Central memory CD8-positive, alpha-beta T cell (primary cell): ENCODE measurements around the gene NADK2.

ENCODE experiments used
- ATAC-seq: fragments of 150-1000 bp; cut with Tn5 transposase; replicated peaks from 2 replicates; pipeline ENCODE4 v1.10.0; 2022; ENCODE audit warnings: mild to moderate bottlenecking, moderate FRiP score, moderate number of reproducible peaks; ENCODE audit not compliant: poor library complexity, severe bottlenecking; ENCODE audit errors: extremely low read depth
- DNase-seq, 2 donors: peaks; one replicate each; pipeline ENCODE4 v3.0.0; 2021; ENCODE audit warnings: low spot score in 2 of 2
- H3K27ac Mint-ChIP-seq: one replicate; pipeline ENCODE4 v1.8.0; 2022; ENCODE audit warnings: low read depth, mild to moderate bottlenecking, moderate library complexity, mixed read lengths
- H3K27me3 Mint-ChIP-seq: one replicate; pipeline ENCODE4 v1.8.0; 2022; ENCODE audit warnings: mixed read lengths
- H3K36me3 Mint-ChIP-seq: one replicate; pipeline ENCODE4 v1.8.0; 2022; ENCODE audit warnings: mild to moderate bottlenecking, moderate library complexity, mixed read lengths; ENCODE audit not compliant: insufficient read depth
- H3K4me1 Mint-ChIP-seq: one replicate; pipeline ENCODE4 v1.8.0; 2022; ENCODE audit warnings: mixed read lengths
- H3K4me3 Mint-ChIP-seq: one replicate; pipeline ENCODE4 v1.8.0; 2022; ENCODE audit warnings: mild to moderate bottlenecking, moderate library complexity, mixed read lengths
- H3K9me3 Mint-ChIP-seq: one replicate; pipeline ENCODE4 v1.8.0; 2022; ENCODE audit warnings: mixed read lengths

Gene NADK2

DNA sequence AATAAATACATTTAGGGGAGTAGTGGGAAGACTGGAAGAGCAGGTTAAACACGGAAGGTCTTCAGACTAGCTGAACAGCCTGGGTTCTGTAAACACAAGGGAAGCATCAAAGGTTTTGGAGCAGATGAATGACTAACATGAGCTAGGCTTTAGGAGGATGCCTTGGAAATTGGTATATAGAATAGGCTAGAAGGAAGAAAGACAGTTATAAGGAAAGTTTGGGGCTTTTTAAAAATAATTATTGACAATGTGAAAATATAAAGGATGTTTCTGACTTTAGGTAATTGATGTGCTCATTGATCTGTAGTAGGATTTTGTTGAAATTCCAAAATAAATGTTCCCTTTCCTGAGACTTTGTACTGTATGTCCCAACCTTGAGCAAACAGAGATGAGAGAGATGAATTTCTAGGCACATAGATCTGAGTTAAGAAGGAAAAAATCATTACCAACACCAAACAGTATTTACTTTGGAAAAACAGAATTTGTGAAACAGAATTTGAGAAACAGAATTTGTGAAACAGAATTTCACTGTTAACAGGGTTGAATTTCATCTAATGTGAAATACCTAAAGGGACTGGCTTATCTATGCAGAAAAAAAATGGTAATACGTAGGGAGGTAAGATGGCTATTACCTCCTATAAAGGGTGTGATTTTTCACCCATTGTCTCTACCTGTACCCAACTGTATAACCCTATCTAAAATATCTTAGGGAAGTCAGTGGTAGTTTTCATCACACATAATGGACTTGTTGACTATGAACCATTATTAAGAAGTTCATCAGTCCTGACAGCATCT, 61.0 kb downstream of the NADK2 start:
- DNase-seq (no peak), ATAC-seq (no peak)
- Mint-ChIP-seq H3K36me3 (peaks cover 25% of the 10 kb centered on the region), H3K4me3 (no peak overlapping the region), H3K4me1 (no peaks in the 10 kb centered on the region), H3K9me3 (no peaks in the 10 kb centered on the region), H3K27ac (peak overlapping the region; percentile 1), H3K27me3 (no peaks in the 10 kb centered on the region)

GRCh38 chr5:36179950-36180349, 61.8 kb downstream of the NADK2 start:
- peaks cover 23% of the 10 kb centered on the region for H3K36me3 Mint-ChIP-seq
- peak overlapping the region; percentile 1 for H3K27ac Mint-ChIP-seq
- no peaks in the 10 kb centered on the region for H3K4me1 Mint-ChIP-seq
- no peak for ATAC-seq
- H3K4me3 Mint-ChIP-seq, result no peak overlapping the region
- no peaks in the 10 kb centered on the region for H3K27me3 Mint-ChIP-seq
- no peak for DNase-seq
- H3K9me3 Mint-ChIP-seq, result no peaks in the 10 kb centered on the region

GRCh38 chr5:36178524-36178890, 63.2 kb downstream of the NADK2 start:
- Mint-ChIP-seq H3K27me3 (no peaks in the 10 kb centered on the region), H3K27ac (no peak overlapping the region), H3K4me3 (no peak overlapping the region), H3K4me1 (no peaks in the 10 kb centered on the region), H3K9me3 (no peaks in the 10 kb centered on the region), H3K36me3 (peaks cover 31% of the 10 kb centered on the region)
- DNase-seq (no peak), ATAC-seq (no peak)

- no peaks in the 10 kb centered on the region for H3K27me3 Mint-ChIP-seq
- H3K4me3 Mint-ChIP-seq, result no peak overlapping the region
- peaks cover 34% of the 10 kb centered on the region for H3K36me3 Mint-ChIP-seq
- ATAC-seq, result no peak
- no peak for DNase-seq
- no peaks in the 10 kb centered on the region for H3K9me3 Mint-ChIP-seq
- H3K4me1 Mint-ChIP-seq, result no peaks in the 10 kb centered on the region
- H3K27ac Mint-ChIP-seq, result no peak overlapping the region
These were observed 63.8 kb downstream of the NADK2 start for GRCh38 chr5:36177715-36178523.

DNA sequence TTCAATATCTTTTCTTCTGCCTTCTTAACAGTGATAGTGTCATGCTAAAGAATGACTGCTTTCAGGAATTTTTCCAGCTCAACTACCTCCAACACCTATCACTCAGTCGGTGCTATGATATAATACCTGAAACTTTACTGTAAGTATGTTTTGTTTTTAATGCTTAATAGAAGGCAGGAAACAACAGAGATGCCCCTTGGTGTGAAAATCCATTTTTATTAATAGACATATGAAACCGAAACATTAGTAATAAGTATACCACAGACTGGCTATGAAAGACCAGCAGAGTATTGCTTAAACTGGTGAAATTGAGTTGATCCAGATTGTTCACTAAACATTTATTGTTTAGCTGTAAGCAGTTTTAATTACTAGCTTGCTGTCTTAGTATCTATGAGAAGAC, 64.6 kb downstream of the NADK2 start:
- Mint-ChIP-seq H3K4me1 (no peaks in the 10 kb centered on the region), H3K36me3 (peaks cover 35% of the 10 kb centered on the region), H3K4me3 (no peak overlapping the region), H3K9me3 (no peaks in the 10 kb centered on the region), H3K27me3 (no peaks in the 10 kb centered on the region), H3K27ac (peak overlapping the region; percentile 12)
- no peak for ATAC-seq
- no peak for DNase-seq

DNA sequence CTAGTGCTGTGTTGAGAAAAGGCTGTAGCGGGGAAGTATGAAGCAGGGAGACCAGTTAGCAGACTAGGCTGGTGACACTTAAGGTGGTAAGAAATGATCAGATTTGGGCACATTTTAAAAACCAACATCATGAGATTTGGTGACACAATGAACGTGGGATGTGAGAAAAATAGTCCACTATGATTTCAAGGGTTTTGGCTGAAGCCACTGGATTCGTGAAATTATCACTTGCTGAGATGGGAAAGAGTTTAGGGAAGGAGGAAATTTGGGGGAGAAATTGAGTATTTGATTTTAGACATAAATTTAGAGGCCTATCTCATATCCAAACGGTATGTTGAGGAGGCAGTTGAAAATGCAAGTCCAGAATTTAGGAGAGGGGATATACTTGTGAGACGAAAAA, 66.7 kb downstream of the NADK2 start:
- Mint-ChIP-seq H3K4me3 (no peak overlapping the region), H3K4me1 (no peaks in the 10 kb centered on the region), H3K9me3 (no peaks in the 10 kb centered on the region), H3K36me3 (peaks cover 34% of the 10 kb centered on the region), H3K27me3 (no peaks in the 10 kb centered on the region), H3K27ac (no peak overlapping the region)
- DNase-seq (no peak), ATAC-seq (no peak)

DNA sequence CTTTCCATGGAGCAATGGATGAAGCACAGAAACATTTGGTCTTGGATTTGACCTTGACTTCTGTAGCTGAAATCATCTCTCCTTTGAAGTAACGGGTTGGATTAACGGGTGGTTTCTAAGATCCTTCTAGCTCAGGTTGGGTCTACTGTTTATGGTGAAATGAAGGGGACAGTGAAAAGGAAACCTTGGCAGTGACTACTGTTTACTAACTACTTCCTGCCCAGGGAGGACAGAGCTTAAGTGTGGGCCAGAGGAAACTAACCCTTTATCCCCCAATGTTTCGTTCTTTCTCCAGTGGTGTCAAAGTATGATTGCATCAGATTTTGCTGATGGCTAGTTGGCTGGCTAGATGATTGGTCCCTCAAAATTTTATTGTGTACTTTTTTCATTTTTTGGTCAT, 67.6 kb downstream of the NADK2 start:
- Mint-ChIP-seq H3K36me3 (peaks cover 29% of the 10 kb centered on the region), H3K27ac (no peak overlapping the region), H3K4me3 (no peak overlapping the region), H3K9me3 (no peaks in the 10 kb centered on the region), H3K4me1 (peaks cover under 1% of the 10 kb centered on the region), H3K27me3 (no peaks in the 10 kb centered on the region)
- ATAC-seq (no peak), DNase-seq (no peak)

GRCh38 chr5:36173426-36173825, 68.3 kb downstream of the NADK2 start:
- Mint-ChIP-seq H3K36me3 (peaks cover 32% of the 10 kb centered on the region), H3K4me1 (peaks cover 5% of the 10 kb centered on the region), H3K4me3 (no peak overlapping the region), H3K27me3 (no peaks in the 10 kb centered on the region), H3K27ac (no peak overlapping the region), H3K9me3 (no peaks in the 10 kb centered on the region)
- ATAC-seq (no peak), DNase-seq (no peak)

GRCh38 chr5:36172599-36172998, 69.1 kb downstream of the NADK2 start:
- Mint-ChIP-seq H3K4me1 (peaks cover 13% of the 10 kb centered on the region), H3K36me3 (peaks cover 40% of the 10 kb centered on the region), H3K27me3 (no peaks in the 10 kb centered on the region), H3K4me3 (no peak overlapping the region), H3K9me3 (no peaks in the 10 kb centered on the region), H3K27ac (no peak overlapping the region)
- DNase-seq, result no peak
- no peak for ATAC-seq

DNA sequence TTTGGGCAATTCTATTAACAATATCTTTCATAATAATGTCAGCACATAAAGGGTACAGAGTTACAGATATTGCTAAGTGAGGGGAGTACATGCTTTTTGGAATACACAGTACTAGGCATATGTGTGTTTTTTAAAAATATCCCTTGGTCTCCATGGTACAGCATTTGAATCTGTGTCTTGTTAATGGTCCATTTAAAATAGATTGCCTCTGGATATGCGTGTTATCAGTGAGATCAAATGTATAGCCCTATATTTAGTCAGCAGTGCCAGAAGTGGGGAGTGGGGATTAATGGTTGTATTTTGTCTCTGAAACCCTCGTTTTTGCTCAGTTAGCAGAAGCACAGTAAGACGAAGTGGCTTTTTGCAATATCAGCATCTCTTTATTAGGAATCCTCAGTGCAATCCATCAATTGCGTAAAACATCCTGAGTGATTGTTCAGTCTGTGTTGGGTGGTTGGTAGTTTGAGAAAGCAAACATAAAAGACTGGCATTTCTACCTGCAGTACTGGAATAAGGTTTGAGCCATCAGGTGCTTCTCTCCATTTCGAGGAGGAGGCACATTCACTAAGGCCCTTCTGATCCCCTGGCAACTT, 70.8 kb downstream of the NADK2 start:
- no peak for DNase-seq
- ATAC-seq, result no peak
- H3K4me3 Mint-ChIP-seq, result no peak overlapping the region
- no peaks in the 10 kb centered on the region for H3K9me3 Mint-ChIP-seq
- H3K27ac Mint-ChIP-seq, result no peak overlapping the region
- peaks cover 50% of the 10 kb centered on the region for H3K36me3 Mint-ChIP-seq
- H3K27me3 Mint-ChIP-seq, result no peaks in the 10 kb centered on the region
- H3K4me1 Mint-ChIP-seq, result peaks cover 13% of the 10 kb centered on the region

GRCh38 chr5:36168737-36169136, 73.0 kb downstream of the NADK2 start:
- no peak overlapping the region for H3K4me3 Mint-ChIP-seq
- H3K36me3 Mint-ChIP-seq, result peaks cover 51% of the 10 kb centered on the region
- H3K27ac Mint-ChIP-seq, result peak overlapping the region; percentile 50
- H3K4me1 Mint-ChIP-seq, result peaks cover 17% of the 10 kb centered on the region
- DNase-seq (no peak), ATAC-seq (peak; percentile 52)
- no peaks in the 10 kb centered on the region for H3K9me3 Mint-ChIP-seq
- H3K27me3 Mint-ChIP-seq, result no peaks in the 10 kb centered on the region

DNA sequence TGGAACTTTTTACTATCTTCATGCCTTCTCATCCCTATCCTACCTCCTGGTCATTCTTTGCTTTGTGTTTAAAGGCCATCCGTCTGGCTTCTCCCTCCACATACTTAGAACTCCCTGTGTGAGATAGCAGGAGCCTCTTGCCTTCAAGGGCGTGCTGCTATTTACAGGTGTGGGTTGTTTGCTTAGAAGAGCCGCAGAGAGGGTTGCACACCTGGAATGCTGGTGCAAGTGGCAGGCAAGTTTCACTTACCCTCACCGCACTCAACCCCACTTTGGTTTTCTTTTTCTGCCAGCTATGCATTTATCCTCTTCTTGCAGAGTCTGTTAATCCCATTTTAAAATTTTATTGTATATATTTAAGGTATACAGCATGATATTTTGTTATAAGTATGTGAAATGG, 77.3 kb downstream of the NADK2 start:
- no peak overlapping the region for H3K27ac Mint-ChIP-seq
- H3K27me3 Mint-ChIP-seq, result no peaks in the 10 kb centered on the region
- no peak overlapping the region for H3K4me3 Mint-ChIP-seq
- no peak for DNase-seq
- H3K4me1 Mint-ChIP-seq, result peaks cover 46% of the 10 kb centered on the region
- H3K36me3 Mint-ChIP-seq, result peaks cover 43% of the 10 kb centered on the region
- no peaks in the 10 kb centered on the region for H3K9me3 Mint-ChIP-seq
- ATAC-seq, result no peak
